HG02642 (cell line): ENCODE results near the gene ARID1B.

Source experiments
- ATAC-seq: cut with Tn5 transposase; IDR thresholded peaks from one replicate; pipeline ENCODE4 v1.9.1; 2021; ENCODE audit warnings: mild to moderate bottlenecking; ENCODE audit not compliant: unreplicated experiment, poor library complexity

The ARID1B gene

DNA sequence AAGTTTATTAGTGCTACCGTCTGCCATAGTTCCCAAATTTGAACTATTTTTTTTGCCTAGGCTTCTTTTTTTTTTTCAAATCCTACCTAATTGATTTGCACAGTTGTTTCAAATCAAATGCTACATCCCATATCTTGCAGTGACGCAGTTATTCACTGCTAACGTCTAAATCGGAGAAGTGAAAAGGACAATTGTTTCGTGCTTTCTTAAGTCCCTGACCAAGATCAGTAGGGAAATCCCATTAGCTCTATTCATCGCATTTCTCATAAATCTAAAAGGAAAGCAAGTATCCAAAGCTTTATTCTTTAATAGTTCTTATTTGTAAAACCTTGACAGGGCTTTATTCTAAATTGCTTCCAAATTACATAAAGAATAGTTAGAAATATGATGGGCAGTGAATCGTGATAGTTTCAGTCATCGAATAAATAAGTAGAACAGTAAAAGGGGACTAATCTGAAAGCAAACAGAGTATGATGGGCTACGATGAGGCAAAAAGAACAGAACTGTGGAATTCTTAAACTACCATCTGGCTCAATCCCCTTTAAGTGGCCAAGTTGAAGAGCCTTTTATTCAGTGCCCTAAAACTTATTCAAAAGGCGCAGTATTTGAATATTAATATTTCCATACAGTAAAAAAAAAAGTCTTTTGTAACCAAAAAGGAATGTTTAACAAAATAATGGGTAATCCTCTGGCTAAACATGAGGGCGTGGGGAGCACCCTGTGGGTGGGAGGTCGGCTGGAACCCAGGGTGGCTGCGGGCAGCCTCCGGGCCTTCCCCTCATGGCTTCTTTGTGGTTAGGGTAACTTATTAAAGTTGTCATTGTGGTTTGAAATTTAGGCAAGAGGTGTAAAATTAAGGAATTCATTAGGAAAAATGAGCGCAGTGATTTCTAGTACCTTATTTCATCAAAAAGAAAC is 3.0 kb upstream of the ARID1B start:
- ATAC-seq, result no peak

GRCh38 chr6:156774863-156775405 is 2.2 kb upstream of the ARID1B start:
- ATAC-seq, result no peak

DNA sequence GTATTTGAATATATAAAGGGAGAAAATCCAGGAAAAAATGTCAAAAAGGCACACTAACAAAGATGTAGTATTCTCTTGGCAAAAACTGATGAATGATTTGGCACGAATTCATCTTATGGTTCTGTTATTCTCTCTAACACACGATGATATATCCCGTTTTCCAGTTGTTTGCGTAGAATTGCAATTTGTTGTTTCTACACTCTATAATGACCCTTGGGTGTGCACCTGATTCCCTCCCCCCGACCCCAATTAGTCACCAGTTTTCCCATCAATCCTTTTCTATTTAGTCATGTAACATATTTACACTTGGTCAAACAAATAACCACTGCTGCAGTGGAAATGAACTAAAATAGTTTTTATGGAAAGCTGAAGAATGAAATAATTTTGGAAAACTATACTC is 1.5 kb upstream of the ARID1B start:
- no peak for ATAC-seq

GRCh38 chr6:156776470-156776839 is 723 bp upstream of the ARID1B start:
- ATAC-seq, result no peak

DNA sequence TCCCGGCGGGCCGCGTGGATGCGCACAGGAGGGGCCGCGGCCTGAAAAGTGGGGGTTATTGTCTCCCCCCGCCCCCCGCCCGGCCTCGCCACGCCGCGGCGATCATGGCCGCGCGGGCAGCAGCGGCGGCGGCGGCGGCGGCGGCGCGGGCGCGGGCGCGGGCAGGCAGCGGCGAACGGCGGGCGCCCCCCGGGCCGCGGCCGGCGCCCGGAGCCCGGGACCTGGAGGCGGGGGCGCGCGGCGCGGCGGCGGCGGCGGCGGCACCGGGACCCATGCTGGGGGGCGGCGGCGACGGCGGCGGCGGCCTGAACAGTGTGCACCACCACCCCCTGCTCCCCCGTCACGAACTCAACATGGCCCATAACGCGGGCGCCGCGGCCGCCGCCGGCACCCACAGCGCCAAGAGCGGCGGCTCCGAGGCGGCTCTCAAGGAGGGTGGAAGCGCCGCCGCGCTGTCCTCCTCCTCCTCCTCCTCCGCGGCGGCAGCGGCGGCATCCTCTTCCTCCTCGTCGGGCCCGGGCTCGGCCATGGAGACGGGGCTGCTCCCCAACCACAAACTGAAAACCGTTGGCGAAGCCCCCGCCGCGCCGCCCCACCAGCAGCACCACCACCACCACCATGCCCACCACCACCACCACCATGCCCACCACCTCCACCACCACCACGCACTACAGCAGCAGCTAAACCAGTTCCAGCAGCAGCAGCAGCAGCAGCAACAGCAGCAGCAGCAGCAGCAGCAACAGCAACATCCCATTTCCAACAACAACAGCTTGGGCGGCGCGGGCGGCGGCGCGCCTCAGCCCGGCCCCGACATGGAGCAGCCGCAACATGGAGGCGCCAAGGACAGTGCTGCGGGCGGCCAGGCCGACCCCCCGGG is 637 bp downstream of the ARID1B start:
- peak; percentile 10 for ATAC-seq

- ATAC-seq, result peak; percentile 12
Observed at GRCh38 chr6:156778454-156779205, 1.5 kb downstream of the ARID1B start.

GRCh38 chr6:156779206-156780094 is 2.3 kb downstream of the ARID1B start:
- peak; percentile 21 for ATAC-seq

DNA sequence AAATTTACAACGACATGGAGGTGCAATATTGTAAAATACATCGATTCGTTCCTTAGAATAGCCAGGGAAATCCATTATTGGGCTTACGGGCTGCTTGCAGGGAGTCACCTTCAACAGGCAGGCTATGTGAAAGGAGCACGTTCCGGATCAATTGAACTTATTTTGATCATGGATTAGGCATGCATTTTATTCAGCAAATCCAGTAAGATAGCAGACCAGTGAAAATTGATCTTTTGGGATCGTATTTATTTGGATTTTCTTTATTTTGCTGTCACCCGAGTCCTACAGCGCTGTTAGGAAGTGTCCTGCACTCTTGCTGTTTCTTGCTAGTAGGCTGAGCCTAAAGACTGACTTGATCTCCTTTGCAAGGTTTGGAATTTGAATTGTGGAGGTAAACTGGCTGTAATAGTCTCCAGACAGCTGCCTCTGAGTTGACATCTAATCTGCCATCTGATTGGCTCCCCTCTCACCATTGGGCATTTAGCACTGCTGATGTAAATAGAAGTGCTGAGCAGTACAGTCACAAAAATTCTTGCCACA is 3.0 kb downstream of the ARID1B start:
- peak; percentile 37 for ATAC-seq

- no peak for ATAC-seq
Observed at GRCh38 chr6:156780962-156781853, 4.0 kb downstream of the ARID1B start.

DNA sequence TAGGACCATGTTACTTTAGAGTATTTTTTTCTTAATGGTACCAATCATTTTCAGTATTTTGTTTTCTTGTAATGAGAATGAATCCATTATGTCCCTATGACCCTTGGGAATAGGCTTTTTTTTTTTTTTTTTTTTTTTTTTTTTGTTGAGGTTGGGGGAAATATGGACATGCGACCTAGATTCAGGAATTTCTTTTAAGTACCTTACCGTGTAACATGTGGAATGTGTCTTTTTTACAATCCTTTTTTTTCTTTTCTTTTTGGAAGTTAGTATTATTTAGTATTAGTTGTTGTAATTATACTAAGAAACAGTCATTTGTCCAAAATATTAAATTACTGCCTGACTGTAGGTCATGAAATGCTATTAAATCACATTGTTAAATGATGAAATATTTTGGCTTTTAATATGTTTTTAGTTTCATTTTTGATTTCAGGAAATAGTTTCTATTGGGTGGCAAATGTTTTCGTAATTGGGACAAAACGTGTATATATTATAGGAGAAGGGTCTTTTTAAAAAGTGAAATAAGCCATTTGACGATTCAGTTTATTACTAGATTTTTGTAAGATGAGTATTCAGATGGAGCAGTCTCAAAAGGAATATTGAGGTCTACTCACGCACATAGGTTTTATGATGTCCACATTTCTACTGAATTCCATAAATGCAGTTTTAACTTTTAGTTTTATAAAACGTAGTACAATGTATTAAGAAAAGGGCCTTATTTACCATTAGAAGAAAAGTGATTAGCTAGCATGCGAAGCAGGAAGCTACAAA is 4.9 kb downstream of the ARID1B start:
- no peak for ATAC-seq

- no peak for ATAC-seq
Observed at GRCh38 chr6:156782691-156783320, 5.6 kb downstream of the ARID1B start.

- ATAC-seq, result no peak
Observed at GRCh38 chr6:156783958-156784357, 6.8 kb downstream of the ARID1B start.

DNA sequence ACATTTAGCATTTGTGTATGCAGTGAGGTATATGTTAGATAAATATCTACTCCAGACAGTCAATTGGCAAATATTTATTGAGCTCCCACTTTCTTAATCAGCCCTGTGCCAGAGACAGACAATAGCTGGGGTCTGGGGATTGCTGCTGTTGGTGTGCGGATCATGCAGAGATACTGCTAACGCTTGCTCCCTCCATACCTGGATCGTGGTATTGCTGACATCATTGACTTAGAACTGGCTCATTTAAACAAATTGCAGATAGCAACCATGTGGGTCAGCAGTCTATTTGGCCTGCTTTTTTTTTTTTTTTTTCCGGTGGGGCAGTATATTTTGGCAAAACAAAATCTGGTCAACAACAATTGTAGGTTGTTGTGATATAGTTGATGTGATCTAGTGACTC is 9.5 kb downstream of the ARID1B start:
- ATAC-seq, result no peak

DNA sequence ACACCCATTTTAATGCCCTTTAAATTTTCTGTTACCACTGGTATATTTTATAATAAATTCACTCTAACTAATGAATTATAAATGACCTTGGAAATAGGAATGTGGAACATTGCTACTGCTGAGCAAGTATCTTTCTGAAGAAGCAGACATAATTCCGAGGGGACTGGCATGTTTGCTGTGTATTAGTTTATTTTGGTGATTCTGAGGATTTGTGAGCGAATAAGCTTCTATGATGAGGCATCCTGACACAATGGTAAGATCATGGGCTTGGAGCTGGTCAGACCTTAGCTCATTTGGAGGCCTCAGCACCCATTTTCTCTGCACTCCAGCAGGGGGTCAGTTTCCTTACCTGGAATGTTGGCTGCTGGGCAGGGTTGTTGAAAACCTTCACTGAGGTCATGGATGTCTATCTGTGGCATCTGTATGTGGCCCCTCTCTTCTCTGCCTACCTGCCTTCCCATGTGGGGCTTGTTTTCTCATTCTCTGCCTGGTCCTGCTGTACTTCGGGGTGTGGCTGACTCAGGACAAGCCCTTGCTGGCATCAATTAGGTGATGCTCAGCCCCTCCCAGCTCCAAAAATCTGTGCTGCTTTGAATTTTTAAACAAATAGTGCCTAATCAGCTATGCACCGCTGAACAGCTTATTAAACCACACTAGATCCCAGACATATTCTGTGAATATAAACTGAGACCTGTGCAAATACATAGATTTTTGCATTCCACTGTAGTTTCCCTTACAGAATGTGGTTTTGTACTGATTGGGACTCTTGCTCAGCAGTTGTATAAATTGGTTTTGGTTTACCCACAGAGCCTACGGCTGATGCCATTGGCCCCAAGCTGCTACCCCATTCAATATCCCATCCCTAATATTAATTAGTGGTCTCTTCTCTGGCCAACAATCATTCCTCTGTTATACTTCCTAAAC is 10.7 kb downstream of the ARID1B start:
- no peak for ATAC-seq

DNA sequence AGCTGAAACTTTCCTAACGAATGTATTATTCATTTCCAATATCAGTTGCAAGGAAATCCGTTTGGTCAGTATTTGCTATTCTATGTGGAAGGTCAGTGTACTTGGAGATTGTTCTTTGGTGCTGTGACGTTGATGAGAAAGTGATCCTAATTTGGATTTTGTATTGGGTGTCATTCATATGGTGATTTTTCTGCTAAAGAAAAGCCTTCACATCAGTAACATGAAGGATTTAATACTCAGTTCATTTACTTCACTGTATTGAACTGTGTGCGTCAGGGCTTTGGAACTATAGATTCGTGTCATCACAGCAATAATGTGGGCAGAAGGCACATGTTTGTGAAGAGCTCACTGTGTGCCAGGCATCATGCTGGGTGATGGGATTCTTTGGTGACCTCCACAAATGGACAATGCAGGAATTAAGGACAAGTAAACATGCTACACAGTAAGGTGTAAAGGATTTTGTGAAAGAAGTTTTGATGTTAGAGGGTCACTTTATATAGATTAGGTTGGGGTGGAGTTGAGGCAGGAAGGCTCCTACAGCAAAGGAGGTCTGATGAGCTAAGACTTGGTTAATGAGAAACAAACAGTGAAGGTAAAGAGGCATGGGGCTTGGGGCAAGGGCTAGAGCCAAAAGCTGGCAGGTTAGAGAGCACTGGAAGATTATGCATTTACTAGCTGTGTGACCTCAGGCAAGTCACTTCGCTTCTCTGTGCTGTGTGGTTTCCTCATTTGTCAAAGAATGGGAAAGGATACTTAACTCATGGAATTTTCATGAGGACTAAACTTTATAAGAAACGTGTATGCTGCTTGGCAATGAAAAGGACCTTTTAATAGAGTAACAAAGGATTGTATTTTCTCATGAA is 12.1 kb downstream of the ARID1B start:
- ATAC-seq, result no peak
